PFSK-1 (cell line): Measurements from ENCODE around the gene BGN.

Source experiments
- FOXP2 ChIP-seq: optimal IDR thresholded peaks from 2 replicates; pipeline ENCODE3; 2011; ENCODE audit warnings: borderline replicate concordance, control low read depth, inconsistent platforms; ENCODE audit not compliant: insufficient read depth; ENCODE audit errors: extremely low read length, extremely low read depth
- POLR2AphosphoS5 ChIP-seq: IDR thresholded peaks from 2 replicates; pipeline ENCODE4 v1.6.1; 2012; ENCODE audit warnings: low read depth, mild to moderate bottlenecking, control low read depth, low read length, moderate library complexity
- REST ChIP-seq, 2 experiments: IDR thresholded peaks; 2 replicates each; pipeline versions ENCODE4 v1.6.1 to v1.8.0; 2011 to 2012; ENCODE audit warnings: low read depth in 2 of 2, low read length in 2 of 2, control low read depth in 1 of 2, inconsistent platforms in 1 of 2, mild to moderate bottlenecking in 1 of 2, moderate library complexity in 1 of 2; ENCODE audit not compliant: insufficient read depth in 1 of 2
- SIN3A ChIP-seq: IDR thresholded peaks from 2 replicates; pipeline ENCODE4 v1.6.1; 2012; ENCODE audit warnings: mild to moderate bottlenecking, low read length, moderate library complexity, borderline replicate concordance; ENCODE audit not compliant: insufficient read depth
- TAF1 ChIP-seq: IDR thresholded peaks from 2 replicates; pipeline ENCODE4 v1.6.1; 2012; ENCODE audit warnings: low read length, control low read depth, borderline replicate concordance; ENCODE audit not compliant: insufficient read depth

Gene BGN

GRCh38 chrX:153477364-153477857 lies 17.4 kb upstream of the BGN start:
- TF ChIP-seq REST (IDR thresholded peaks at IDR 0.05; ENCODE audit: insufficient read depth in 1 of 2, low read depth in 2 of 2, low read length in 2 of 2) (no peak), FOXP2 (no peak), TAF1 (no peak), POLR2AphosphoS5 (no peak), SIN3A (no peak)

GRCh38 chrX:153477901-153478300 lies 16.9 kb upstream of the BGN start:
- TF ChIP-seq POLR2AphosphoS5 (no peak), REST (IDR thresholded peaks at IDR 0.05; ENCODE audit: insufficient read depth in 1 of 2, low read depth in 2 of 2, low read length in 2 of 2) (no peak), TAF1 (no peak), SIN3A (no peak), FOXP2 (no peak)

DNA sequence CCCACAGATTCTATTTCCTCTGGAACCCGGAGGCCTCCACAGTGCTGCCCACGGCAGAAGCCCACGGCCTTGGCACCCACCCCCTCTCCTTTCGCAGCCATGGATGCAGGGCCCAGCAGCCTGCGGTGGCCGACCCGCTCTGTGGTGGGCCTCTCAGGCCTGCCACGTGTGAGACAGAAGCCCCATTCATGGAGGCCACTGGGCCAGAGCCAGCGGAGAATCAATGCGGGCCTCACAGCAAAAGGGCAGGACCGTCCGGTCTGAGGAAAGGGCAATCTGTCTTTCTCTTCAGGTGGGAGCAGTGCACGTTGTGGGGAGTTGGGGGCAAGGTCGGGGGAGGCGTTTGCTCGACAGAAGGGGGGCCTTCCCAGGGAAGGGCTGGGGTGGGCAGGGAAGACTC lies 16.0 kb upstream of the BGN start:
- TF ChIP-seq SIN3A, result no peak
- TF ChIP-seq REST (IDR thresholded peaks at IDR 0.05; ENCODE audit: insufficient read depth in 1 of 2, low read depth in 2 of 2, low read length in 2 of 2), result no peak
- no peak for TF ChIP-seq TAF1
- no peak for TF ChIP-seq POLR2AphosphoS5
- TF ChIP-seq FOXP2, result no peak

DNA sequence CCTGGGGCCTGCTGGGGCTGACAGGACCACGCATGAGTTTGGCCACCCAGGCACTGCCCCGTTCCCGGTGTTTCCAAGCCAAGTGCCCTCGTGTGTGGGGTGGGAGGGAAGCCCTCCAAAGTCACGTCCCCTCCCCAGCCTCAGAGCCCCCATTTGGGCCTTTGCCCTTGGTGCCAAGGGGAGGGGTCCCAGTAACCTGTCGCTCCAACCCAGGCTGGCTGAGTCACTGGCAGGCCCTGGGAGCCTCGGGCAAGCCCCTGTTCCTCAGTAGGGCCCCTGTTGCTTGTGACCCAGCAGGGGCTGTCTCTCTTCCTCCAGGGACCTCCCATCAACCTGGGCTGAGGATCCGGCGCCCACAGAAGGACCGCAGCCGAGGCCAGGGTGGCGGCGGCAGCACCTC lies 13.7 kb upstream of the BGN start:
- no peak for TF ChIP-seq REST (IDR thresholded peaks at IDR 0.05; ENCODE audit: insufficient read depth in 1 of 2, low read depth in 2 of 2, low read length in 2 of 2)
- no peak for TF ChIP-seq SIN3A
- no peak for TF ChIP-seq POLR2AphosphoS5
- no peak for TF ChIP-seq FOXP2

DNA sequence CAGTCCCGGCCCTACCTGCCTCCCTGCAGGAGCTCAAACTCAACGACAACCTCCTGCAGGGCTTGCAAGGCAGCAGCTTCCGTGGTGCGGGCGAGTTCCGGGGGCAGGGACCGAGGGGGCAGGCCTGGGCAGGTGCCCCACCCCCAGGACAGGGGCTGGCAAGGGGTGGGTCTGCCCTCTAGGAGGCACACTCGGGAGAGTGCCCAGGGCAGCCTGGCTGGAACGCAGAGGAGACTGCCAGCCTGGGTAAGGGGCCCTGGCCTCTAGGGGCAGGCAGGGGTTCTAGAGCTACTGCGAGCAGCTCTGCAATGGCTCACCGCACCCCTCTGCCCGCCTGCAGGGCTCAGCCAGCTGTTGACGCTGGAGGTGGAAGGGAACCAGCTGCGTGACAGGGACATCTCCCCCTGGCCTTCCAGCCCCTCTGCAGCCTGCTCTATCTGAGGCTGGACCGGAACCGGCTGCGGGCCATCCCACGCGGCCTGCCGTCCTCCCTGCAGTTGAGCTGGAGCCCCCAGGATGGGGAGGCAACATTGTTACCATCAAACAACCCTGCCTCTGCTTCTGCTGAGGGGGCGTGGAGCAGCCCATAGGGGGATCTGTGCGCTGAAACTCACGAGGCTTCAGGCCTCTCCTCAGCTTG lies 12.3 kb upstream of the BGN start:
- TF ChIP-seq FOXP2 (no peak), SIN3A (no peak), REST (IDR thresholded peaks at IDR 0.05; ENCODE audit: insufficient read depth in 1 of 2, low read depth in 2 of 2, low read length in 2 of 2) (no peak), POLR2AphosphoS5 (no peak), TAF1 (no peak)
